A172 (cell line): ENCODE data around the gene RABEP1. TPM values are rescaled to one million over a fixed set of nuclear protein-coding genes. Genes with fewer than 3 reads are reported as not detected.

Experiments used
- DNase-seq: peaks from one replicate; pipeline ENCODE4 v3.0.0-alpha.2; 2015; ENCODE audit warnings: low spot score
- total RNA-seq: library from RNA; depleted of rRNA; stranded (reverse); fragments of >200 nt; shearing (Covaris generic); gene quantifications from 2 replicates; pipeline ENCODE4 v1.2.3, GENCODE V29; 2014

RABEP1 gene
- total RNA-seq, 1 experiment from 2014 or later: 60.9 TPM

DNA sequence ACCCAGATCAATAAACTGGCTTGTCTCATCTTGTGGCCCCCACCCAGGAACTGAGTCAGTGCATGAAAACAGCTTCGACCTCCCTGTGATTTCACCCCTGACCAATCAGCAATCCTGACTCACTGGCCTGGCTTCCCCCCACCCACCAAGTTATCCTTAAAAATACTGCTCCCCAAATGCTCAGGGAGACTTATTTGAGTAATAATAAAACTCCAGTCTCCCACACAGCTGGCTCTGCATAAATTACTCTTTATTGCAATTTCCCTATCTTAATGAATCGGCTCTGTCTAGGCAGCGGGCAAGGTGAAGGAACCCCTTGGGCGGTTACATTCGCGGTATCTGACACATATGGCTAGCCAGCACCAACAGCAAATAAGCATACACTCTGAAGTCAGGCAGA is 9.8 kb upstream of the RABEP1 start:
- DNase-seq: no peak

DNA sequence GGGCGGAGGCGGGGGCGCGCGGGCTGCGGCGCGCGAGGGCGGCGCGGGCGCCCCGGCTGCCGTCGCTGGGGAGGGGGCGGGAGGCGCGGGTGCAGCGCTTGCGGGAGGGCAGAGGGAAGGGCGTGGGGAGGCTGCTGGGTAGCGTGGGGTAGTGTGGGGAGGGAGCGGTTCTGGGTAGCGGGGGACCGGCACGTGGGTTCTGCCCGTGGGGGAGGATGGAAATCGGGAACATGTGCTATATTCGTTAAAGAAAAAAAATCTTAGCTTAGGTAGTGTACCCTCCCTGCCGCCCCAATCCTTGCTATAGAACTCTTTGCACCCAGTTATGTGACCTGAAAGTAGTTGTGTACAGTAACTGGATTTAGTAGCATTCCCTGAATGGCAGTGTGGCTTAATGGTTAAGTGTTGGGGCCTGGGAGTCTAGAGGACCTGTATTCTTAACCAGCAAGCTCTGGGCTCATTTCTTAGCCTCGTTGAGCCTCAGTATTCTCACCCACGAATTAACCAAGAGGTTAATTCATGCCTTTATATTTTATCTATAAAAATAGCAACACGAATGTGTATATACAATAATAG is 646 bp downstream of the RABEP1 start:
- DNase-seq: no peak

DNA sequence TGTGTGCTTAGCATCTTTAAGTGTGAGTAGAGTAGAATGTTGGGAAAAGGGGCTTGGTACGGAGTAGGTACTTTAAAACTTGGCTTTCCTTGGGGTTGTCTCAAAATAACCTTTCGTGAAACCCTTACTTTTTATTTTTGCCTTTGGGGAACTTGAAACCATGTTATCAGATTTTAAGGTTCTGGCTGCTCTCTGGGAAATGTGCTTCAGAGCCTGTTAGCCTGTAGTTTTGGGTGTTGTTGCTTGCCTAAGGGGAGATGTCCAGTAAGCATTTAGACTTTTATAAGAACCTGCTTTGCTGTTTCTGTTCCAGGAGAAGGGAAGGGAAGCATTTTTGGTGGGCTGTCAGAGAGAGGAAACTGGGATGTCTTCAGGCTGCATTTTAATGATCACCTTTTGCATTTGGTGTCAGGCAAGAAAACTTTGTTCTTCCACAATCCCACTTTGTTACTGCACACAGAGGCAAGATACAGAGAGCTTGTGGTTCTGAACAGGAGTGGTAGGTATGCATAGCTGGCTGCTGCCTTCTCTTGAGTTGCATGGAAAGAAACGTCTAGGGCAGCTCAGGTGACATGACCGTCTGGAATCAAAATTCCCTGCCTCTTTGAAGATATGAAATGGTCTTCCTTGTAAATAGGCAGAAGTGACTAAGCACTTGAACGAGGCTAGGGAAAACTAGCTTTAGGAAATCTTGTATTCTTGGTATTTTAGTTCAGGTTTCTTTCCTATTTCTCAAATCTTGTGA is 1.7 kb downstream of the RABEP1 start:
- DNase-seq: no peak

DNA sequence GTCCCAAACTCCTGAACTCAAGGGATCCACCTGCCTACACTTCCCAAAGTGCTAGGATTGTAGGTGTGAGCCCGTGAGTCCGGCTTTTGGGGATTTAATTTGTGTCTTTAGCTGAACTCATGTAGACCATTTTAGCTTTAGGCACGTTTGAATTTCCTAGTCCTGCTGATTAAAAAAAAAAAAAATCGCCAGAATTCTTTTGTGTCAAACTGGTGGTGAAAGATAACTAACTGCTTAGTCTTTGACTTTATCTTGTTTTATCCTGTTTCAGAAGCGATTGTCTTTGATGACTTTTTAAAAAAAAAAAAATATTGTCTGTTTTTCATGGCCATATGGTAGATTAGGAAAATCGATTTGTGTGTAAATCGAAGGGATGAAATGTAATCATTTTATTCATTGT is 2.6 kb downstream of the RABEP1 start:
- DNase-seq: no peak

DNA sequence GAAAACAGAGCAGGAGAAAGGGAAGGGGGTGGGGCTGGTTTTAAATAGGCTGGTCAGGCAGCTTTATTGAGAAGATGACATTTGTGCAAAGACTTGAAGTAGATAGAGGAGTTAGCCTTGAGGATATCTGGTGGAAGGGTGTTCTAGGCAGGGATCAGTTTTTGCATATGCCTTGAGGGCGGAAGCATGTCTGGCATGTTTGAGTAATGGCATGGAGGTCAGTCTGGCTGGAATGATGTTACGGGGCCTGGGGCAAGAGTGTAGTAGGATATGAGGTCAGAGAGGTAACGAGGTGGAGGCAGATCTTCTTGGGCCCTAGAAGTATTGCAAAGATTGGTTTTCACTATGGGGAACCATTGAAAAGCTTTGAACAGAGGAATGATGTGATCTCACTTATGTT is 4.8 kb downstream of the RABEP1 start:
- no peak for DNase-seq

DNA sequence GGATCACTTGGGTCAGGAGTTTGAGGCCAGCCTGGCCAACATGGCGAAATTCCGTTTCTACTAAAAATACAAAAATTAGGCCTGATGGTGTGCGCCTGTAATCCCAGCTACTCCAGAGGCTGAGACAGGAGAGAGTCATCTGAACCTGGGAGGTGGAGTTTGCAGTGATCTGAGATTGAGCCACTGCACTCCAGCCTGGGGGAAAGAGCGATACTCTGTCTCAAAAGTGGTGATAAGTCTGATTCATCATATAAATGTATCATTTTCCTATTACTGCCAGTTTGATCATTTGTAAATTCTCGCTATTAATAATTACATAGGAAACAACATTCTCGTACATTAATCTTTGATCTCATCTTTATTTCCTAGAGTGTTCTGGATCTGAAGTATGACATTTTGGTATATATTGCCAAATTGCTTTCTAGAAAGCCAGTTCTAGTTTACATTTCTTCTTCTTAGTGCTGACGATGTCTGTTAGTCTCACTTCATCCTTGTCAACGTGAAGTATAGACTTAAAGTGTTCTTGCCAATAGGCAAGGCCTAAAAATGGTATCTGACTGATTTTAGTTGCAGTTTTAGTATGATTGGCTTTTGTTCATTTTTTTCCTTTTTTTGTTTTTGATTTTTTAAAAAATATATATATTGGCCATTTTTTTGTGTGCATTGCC is 9.7 kb downstream of the RABEP1 start:
- DNase-seq: no peak

DNA sequence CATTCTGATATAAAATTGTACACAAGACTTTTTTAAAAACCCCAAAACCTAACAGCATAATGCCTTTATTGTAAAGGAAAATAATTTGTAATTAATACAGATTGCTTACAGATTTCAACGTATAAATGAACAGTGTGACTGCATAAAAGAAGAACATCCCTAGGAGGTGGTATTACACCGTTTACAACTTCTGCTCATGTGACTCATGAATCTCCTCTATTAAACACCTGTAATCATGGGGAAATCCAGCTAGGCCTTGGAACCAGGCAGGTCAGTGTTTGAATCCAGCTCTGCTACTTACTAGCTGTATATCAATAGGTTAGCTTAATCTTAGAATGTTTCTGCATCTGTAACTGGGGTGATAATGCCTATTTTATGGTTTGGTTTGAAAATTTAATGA is 15.2 kb downstream of the RABEP1 start:
- DNase-seq: no peak

DNA sequence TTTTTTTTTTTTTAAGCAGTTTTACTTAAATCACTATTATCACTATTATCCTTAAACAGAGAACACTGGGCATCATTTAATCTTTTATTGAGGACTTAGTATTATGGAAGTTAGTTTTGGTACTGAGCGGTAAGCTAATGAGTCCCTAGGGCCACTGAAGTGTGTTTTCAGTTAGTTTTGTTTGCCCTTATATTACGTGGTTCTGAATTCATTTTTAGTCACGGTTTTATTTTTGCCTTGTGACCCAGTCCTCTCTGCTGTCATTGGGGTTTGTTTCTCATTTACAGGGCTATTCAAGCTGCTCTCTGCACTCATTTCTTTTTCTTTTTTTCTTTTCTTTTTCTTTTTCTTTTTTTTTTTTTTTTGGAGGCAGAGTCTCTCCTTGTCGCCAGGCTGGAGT is 17.3 kb downstream of the RABEP1 start:
- no peak for DNase-seq

DNA sequence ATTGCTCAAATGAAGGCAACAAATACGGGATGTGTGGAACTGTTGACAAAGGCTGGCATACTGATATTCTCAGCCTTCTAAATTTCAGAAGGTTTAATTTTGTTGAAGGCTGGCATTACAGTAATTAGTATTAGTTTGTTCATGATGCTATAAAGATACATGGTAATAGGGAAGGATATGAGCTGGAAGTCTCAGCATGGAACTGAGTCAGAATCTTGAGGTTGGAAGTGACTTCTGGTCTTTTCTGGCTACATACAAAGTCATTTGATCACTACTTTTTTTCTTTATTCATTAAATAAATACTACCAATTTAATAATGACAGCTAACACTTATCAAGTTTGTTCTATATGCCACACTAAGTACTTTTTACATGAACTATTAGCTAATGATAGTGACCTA is 22.6 kb downstream of the RABEP1 start:
- DNase-seq: no peak

DNA sequence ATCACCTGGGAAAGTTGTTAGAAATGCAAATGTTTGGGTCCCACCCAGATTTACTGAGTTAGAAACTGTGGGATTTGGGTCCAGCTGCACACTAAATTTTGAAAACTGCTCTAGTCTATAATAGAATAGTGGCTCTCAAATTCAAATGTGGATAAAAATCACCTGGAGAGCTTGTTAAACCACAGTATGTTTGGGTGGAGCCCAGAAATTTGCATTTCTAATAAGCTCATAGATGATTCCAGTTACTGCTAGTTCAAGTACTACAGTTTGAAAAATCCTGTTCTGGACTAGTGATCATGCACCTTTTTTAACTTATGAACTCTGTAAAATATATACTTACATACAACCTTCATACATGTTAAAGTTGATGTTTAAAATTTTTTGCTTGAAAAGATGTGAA is 27.8 kb downstream of the RABEP1 start:
- no peak for DNase-seq

DNA sequence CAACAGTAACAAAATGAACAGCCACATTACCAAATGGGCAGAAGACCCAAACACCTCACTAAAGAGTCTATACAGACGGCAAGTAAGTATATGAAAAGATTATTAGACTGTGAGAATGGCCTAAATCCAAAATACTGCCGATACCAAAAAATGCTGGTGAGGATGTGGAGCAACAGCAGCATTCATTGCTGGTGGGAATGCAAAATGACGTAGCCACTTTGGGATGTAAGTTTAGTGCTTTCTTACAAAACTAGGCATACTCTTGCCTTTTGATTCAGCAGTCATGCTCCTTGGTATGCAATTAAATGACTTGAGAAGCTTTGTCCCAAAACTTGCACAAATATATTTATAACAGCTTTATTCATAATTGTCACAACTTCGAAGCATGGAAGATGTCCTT is 43.8 kb downstream of the RABEP1 start:
- DNase-seq: no peak

DNA sequence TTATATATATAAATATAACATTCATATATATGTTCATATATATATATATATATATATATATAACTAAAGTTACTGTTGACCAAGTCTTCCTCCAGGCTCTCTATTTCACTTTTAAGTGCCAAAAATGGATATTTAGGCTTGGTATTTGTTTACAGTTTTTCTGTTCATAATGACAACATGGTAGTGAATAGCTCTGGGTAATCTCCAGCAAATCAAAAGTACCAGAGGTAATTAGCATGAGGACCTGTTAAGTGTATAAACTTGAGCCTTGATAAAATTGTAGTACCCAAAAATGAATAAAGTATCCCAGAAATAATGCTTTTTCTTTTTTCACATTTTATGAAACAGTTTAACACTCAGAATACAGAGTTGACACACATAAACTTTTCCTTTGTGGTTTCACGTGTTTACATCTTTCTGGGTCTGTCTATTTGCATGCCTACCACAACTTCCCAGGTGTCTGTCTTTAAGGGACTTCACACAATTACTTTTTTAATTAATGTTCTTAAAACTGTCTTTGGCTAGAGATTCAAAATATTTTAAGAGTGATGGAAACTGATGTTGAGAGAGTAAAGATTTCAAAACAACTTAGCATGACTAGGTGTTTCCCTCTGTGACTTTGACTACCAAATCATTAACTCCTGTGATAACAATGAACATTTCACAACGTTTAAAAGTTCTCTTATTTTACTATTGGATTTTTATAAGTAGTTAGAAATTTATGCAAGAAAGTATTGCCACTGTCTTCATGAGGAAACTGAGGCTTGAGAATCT is 47.9 kb downstream of the RABEP1 start:
- no peak for DNase-seq

DNA sequence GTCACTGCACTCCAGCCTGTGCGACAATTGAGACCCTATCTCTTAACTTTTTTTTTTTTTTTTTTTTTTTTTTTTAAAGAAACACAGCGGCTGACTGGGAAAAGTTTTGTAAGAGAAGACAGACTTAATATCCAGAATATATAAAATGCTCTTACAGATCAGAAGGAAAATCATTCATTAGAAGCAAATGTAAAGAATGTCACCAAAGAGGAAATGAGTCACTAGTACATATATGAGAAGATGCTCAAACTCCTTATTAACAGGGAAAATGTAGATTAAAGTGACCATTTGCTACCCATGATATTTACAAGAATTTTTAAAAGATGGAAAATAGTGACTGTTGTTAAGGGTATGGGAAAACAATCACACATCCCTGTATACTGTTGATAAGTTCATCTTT is 48.9 kb downstream of the RABEP1 start:
- DNase-seq: no peak

DNA sequence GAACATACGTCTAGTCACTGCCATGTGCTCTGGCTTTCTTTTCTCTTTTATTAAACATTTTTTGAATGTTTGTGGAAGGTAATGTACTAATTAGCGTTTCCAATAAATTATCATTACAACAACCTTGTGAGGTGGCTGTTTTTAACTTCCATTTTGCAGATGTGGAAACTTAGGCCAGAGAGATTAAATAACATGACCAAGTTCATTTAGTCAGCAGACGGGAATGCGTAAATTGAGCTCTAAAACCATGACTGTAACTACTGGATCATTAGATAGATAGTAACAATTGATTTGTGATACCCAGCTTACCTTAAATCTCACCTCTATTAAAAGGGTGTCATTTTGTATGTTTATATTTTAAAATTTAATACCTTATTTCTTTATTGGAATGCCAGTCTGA is 49.4 kb downstream of the RABEP1 start:
- no peak for DNase-seq

DNA sequence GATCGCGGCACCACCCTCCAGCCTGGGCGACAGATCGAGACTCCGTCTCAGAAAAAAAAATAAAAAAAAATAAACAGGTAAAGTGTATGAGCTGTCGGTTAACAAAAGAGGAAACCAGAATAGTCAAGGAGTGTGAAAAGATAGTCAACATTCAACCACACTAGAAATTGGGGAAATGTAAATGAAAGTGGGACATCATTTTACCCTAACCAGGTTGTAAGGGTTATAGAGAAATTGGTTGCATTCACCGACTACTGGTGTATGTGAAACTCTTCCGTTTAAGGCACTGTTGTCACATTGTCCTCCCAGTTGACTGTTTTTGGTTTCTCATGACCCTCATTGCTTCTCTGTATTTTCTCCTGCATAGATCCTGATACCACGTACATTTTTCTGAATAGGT is 62.8 kb downstream of the RABEP1 start:
- DNase-seq: no peak

DNA sequence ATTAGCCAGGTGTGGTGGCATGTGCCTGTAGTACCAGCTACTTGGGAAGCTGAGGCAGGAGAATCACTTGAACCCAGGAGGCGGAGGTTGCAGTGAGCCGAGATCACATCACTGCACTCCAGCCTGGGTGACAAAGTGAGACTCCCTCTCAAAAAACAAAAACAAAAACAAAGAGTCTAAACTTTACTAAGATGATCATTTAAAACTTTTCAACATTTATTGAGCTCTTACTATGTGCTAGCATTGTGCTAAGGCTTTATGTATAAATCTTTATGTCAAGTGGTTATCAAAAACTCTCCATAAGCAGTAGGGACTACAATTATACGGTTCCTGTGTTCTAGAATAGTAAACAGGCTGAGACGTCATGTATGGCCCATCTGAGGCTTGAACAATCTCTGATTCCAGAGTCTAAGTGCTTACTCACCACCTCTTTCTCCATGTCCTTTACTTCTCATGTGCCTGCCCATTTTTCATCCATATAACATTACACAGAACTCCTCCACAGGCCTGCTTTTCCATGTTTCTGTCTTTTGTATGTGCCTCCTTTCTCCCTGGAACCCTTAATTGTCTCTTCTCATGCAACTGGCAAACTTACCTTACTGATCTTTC is 70.7 kb downstream of the RABEP1 start:
- no peak for DNase-seq

DNA sequence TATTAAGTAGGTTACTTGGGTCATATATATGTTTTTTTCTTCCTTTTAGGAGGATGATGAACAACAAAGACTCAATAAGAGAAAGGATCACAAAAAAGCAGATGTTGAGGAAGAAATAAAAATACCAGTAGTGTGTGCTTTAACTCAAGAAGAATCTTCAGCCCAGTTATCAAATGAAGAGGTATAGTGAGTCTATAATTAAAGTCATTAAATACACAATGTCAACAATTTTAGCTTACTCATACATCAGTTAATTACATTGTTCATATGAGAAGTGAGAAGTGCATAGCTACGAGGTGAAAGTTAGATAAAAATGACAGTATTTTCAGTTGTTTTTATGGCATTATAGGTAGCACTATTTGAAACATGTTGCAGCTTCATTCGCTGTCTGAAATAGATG is 72.2 kb downstream of the RABEP1 start:
- DNase-seq: no peak

DNA sequence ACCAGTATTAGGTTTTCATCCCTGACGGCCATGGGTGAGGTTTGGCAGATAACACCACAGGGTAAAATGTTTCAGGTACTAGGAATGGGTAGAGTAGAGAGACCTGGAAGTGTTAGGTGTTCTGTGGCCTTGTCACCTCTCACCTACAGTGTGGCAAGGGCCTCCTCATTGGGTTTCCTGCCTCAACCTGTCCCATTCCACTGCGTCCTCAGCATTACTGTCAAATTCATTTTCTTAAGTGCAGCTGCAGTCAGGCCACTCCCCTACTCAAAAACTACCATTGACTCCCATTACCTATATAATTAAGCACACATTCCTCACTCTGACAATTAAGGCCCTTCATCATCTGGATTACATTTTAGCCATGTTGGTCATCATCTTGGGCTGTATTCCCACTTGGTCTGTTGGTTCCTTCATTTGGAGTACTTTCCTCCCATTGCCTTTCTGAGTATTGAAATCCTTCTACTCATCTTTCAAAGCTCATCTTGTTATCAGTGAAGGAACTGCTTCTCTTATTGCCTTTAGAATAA is 72.9 kb downstream of the RABEP1 start:
- DNase-seq: no peak

DNA sequence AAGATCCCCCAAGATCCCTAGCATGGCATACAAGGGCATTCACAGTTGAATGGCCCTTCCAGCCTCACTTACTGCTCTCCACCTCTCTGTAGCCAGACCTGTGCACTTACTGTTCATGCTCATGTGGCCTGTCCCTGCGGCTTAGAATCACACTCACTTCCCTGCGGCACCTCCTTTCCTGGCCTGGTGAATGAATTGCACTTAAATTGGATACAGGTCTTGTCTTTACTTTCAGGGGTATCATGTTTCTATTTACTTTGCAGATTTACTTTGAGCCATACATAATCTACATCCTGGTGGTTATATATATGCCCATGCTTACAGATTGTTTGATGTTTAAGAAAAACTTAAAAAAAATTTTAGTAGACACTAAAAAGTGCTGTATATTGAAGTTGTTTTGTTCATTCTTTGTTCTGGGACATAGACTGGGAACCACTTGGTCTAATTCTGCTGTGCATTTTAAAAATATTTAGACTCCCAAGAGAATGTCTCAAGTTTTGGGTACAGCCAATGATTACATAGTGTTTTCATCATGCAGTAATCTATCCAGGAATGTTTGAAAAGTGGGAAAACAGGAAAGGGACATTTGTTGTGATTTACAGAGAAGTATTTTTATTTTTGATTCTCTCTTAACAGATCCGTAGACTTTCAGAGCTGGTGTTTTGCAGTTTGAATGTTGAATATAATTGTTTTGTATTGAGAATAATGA is 73.5 kb downstream of the RABEP1 start:
- no peak for DNase-seq

DNA sequence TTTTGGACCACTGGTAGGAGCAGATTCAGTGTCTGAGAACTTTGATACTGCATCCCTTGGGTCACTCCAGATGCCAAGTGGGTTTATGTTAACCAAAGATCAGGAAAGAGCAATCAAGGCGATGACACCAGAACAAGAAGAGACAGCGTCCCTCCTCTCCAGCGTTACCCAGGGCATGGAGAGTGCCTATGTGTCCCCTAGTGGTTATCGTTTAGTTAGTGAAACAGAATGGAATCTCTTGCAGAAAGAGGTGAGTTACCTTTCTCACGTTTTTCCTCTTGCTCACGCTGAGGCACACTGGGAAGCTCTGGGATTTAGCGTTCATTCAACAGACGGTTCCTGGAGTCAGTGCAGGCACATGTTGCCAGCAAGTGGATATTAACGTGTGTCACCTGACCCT is 79.3 kb downstream of the RABEP1 start:
- no peak for DNase-seq

DNA sequence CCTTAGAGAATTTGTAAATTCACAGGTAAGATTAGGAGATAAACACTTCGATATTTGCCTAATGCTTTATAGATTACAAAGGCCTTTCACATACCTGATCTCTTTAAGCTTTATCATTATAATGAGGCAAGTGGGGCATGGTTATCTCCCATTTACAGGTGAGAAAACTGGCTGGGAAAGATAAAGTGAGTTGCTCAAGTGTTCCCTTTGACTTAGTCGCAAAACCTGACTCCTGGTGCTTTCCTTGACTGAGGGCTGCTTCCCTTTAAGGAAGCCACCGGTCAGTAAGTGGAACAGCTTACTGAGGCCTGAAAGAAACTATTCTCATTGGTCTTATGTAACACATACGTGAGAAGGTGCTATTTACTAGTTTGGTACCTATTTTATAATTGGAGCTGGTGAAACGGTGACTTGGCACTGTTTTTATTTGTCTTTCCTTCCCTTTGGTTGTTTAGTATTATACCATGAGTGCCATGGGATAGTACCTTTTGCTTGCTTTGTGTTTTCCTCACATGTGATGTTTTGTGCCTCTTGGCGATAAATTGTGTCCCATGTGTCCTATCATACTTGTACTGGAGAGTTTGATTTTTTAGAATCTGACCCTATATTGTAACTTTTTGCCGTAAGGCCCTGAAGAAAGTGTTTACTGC is 80.2 kb downstream of the RABEP1 start:
- DNase-seq: no peak
